Colon (tissue), 2 donors: Measurements from ENCODE around the gene MARCHF3.
"Not testable (repeated sequence)": the region's sequence is repeated elsewhere in the genome, so short reads cannot be mapped to it uniquely, and the experiment has no call there.

ENCODE experiments used
- FAIRE-seq: peaks from 2 replicates; lab custom pipeline; 2012; peaks lifted over from hg19 to GRCh38; lab: Jason Lieb, UNC
- donor health status: control.
- donor health status: control.

The MARCHF3 gene

GRCh38 chr5:127011961-127012644 lies 18.3 kb downstream of the MARCHF3 start:
- no peak for FAIRE-seq

GRCh38 chr5:127011153-127011552 lies 19.2 kb downstream of the MARCHF3 start:
- FAIRE-seq = no peak

- no peak for FAIRE-seq
These were observed 20.0 kb downstream of the MARCHF3 start for GRCh38 chr5:127010362-127010761.

GRCh38 chr5:127009784-127010183 lies 20.6 kb downstream of the MARCHF3 start:
- no peak for FAIRE-seq

GRCh38 chr5:127008300-127008975 lies 21.9 kb downstream of the MARCHF3 start:
- FAIRE-seq = no peak

GRCh38 chr5:127007522-127007921 lies 22.8 kb downstream of the MARCHF3 start:
- FAIRE-seq = no peak

- no peak for FAIRE-seq
These were observed 23.6 kb downstream of the MARCHF3 start for GRCh38 chr5:127006744-127007143.

- not testable (repeated sequence) for FAIRE-seq
These were observed 25.1 kb downstream of the MARCHF3 start for GRCh38 chr5:127005282-127005681.

GRCh38 chr5:127004721-127005120 lies 25.6 kb downstream of the MARCHF3 start:
- no peak for FAIRE-seq

- no peak for FAIRE-seq
These were observed 26.4 kb downstream of the MARCHF3 start for GRCh38 chr5:127003798-127004495.

GRCh38 chr5:127002390-127002789 lies 28.0 kb downstream of the MARCHF3 start:
- no peak for FAIRE-seq

- no peak for FAIRE-seq
These were observed 28.6 kb downstream of the MARCHF3 start for GRCh38 chr5:127001621-127002296.

- FAIRE-seq = no peak
These were observed 31.3 kb downstream of the MARCHF3 start for GRCh38 chr5:126998895-126999570.

GRCh38 chr5:126998201-126998631 lies 32.1 kb downstream of the MARCHF3 start:
- FAIRE-seq = no peak

- no peak for FAIRE-seq
These were observed 34.7 kb downstream of the MARCHF3 start for GRCh38 chr5:126995689-126996088.

GRCh38 chr5:126995039-126995438 lies 35.3 kb downstream of the MARCHF3 start:
- no peak for FAIRE-seq

- no peak for FAIRE-seq
These were observed 35.9 kb downstream of the MARCHF3 start for GRCh38 chr5:126994485-126994884.

GRCh38 chr5:126988021-126988569 lies 42.3 kb downstream of the MARCHF3 start:
- no peak for FAIRE-seq

- no peak for FAIRE-seq
These were observed 43.0 kb downstream of the MARCHF3 start for GRCh38 chr5:126987271-126987899.

- no peak for FAIRE-seq
These were observed 45.7 kb downstream of the MARCHF3 start for GRCh38 chr5:126984632-126985031.

- no peak for FAIRE-seq
These were observed 46.5 kb downstream of the MARCHF3 start for GRCh38 chr5:126983874-126984266.
